Brain microvascular endothelial cell (primary cell): ENCODE data around the gene TJP3.

ENCODE experiments used
- DNase-seq: peaks from one replicate; pipeline ENCODE4 v3.0.0-alpha.2; 2020
- H3K27ac ChIP-seq: fragments of 250-450 bp; sonication (Bioruptor Pico); 2 replicates; pipeline ENCODE4 v1.5.1; 2020; ENCODE audit warnings: mild to moderate bottlenecking, moderate library complexity
- H3K27me3 ChIP-seq: fragments of 250-450 bp; sonication (Bioruptor Pico); replicated peaks from 2 replicates; pipeline ENCODE4 v1.5.1; 2020; ENCODE audit warnings: mild to moderate bottlenecking
- H3K36me3 ChIP-seq: fragments of 250-450 bp; sonication (Bioruptor Pico); replicated peaks from 2 replicates; pipeline ENCODE4 v1.5.1; 2020; ENCODE audit warnings: mild to moderate bottlenecking
- H3K4me3 ChIP-seq: 2 replicates; pipeline ENCODE4 v1.5.1; 2011; ENCODE audit warnings: low read depth, mild to moderate bottlenecking, control low read depth, low read length, moderate library complexity
- CTCF ChIP-seq: IDR thresholded peaks from 2 replicates; pipeline ENCODE4 v1.5.1; 2011; ENCODE audit warnings: low read depth, mild to moderate bottlenecking, moderate library complexity, low read length, control low read depth, inconsistent platforms; ENCODE audit errors: missing control alignments
- in situ Hi-C: cut with HindIII; loops from 2 replicates; pipeline ENCODE4 v1.10.0; 2017; ENCODE audit warnings: low sequenced_read_pairs, low pct_ligation_motif_present

TJP3 gene

GRCh38 chr19:3678188-3678587 is 30.0 kb upstream of the TJP3 start:
- in situ Hi-C loops, result no loop called here
- DNase-seq, result no peak
- no peaks in the 10 kb centered on the region for H3K27me3 ChIP-seq
- H3K36me3 ChIP-seq, result no peaks in the 10 kb centered on the region
- H3K27ac ChIP-seq, result no peak overlapping the region
- TF ChIP-seq CTCF, result no peak
- no peak overlapping the region for H3K4me3 ChIP-seq

GRCh38 chr19:3679138-3679537 is 29.0 kb upstream of the TJP3 start:
- Histone ChIP-seq H3K4me3 (no peak overlapping the region), H3K36me3 (no peaks in the 10 kb centered on the region), H3K27me3 (no peaks in the 10 kb centered on the region), H3K27ac (no peak overlapping the region)
- in situ Hi-C loops, result no loop called here
- TF ChIP-seq CTCF, result no peak
- DNase-seq, result no peak

GRCh38 chr19:3679581-3679980 is 28.6 kb upstream of the TJP3 start:
- peaks cover 4% of the 10 kb centered on the region for H3K36me3 ChIP-seq
- no peak for TF ChIP-seq CTCF
- no peaks in the 10 kb centered on the region for H3K27me3 ChIP-seq
- H3K4me3 ChIP-seq, result no peak overlapping the region
- H3K27ac ChIP-seq, result no peak overlapping the region
- in situ Hi-C loops, result no loop called here
- DNase-seq, result no peak

- TF ChIP-seq CTCF, result no peak
- Histone ChIP-seq H3K27ac (no peak overlapping the region), H3K27me3 (no peaks in the 10 kb centered on the region), H3K4me3 (no peak overlapping the region), H3K36me3 (peaks cover 5% of the 10 kb centered on the region)
- in situ Hi-C loops, result no loop called here
- DNase-seq, result no peak
These were observed 27.2 kb upstream of the TJP3 start for GRCh38 chr19:3680939-3681338.

- in situ Hi-C loops, result no loop called here
These were observed 25.9 kb upstream of the TJP3 start for GRCh38 chr19:3682286-3682685.

More at GRCh38 chr19:3682286-3682685, 25.9 kb upstream of the TJP3 start:
- DNase-seq, result no peak
- peak overlapping the region; percentile 92 for H3K27ac ChIP-seq
- H3K4me3 ChIP-seq, result no peak overlapping the region
- no peaks in the 10 kb centered on the region for H3K27me3 ChIP-seq
- TF ChIP-seq CTCF, result no peak
- H3K36me3 ChIP-seq, result peaks cover 5% of the 10 kb centered on the region
